A673 (cell line): ENCODE data around the gene NDUFB11.
"Not testable (repeated sequence)": the region's sequence is repeated elsewhere in the genome, so short reads cannot be mapped to it uniquely, and the experiment has no call there.

ENCODE experiments used
- EZH2 ChIP-seq: fragments of 200-600 bp; sonication (generic); IDR thresholded peaks from 2 replicates; pipeline ENCODE4 v1.6.1; 2017; ENCODE audit warnings: borderline replicate concordance, low read depth, mild to moderate bottlenecking, mixed read lengths, antibody characterized with exemption, low read length; ENCODE audit not compliant: poor library complexity, severe bottlenecking
- TF ChIP-seq, protein P1 (sequence below): fragments of 300-800, 200-600 bp; sonication (generic); conservative IDR thresholded peaks from 2 replicates; pipeline ENCODE4 v1.5.1; 2017; ENCODE audit warnings: low read depth, mild to moderate bottlenecking, antibody characterized with exemption, low read length, moderate library complexity, mixed read lengths

DNA sequence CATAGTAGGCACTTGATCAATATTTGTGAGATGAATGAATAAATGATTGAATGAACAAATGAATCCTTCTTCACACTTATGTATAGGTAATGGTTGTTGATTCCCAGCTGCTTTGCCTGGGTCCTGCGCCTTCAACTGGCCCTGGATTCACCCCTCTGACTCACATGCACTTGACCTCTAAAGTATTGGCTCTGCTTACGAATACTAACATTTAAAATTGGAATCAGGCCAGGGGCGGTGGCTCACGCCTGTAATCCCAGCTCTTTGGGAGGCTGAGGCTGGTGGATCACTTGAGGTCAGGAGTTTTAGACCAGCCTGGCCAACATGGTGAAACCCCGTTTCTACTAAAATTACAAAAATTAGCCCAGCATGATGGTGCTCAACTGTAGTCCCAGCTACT is 8.9 kb downstream of the NDUFB11 start:
- TF ChIP-seq, protein P1, sequence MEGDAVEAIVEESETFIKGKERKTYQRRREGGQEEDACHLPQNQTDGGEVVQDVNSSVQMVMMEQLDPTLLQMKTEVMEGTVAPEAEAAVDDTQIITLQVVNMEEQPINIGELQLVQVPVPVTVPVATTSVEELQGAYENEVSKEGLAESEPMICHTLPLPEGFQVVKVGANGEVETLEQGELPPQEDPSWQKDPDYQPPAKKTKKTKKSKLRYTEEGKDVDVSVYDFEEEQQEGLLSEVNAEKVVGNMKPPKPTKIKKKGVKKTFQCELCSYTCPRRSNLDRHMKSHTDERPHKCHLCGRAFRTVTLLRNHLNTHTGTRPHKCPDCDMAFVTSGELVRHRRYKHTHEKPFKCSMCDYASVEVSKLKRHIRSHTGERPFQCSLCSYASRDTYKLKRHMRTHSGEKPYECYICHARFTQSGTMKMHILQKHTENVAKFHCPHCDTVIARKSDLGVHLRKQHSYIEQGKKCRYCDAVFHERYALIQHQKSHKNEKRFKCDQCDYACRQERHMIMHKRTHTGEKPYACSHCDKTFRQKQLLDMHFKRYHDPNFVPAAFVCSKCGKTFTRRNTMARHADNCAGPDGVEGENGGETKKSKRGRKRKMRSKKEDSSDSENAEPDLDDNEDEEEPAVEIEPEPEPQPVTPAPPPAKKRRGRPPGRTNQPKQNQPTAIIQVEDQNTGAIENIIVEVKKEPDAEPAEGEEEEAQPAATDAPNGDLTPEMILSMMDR: not testable (repeated sequence)
- not testable (repeated sequence) for TF ChIP-seq EZH2
